SK-N-SH treated with all-trans-retinoic acid at 6 μM for 48 hours (cell line): Measurements from ENCODE around the gene BTAF1.

ENCODE experiments used
- ATAC-seq: fragments of 200-7000 bp; cut with Tn5 transposase; 3 replicates; pipeline ENCODE4 v1.9.1; 2020; ENCODE audit warnings: mild to moderate bottlenecking, moderate library complexity
- ARNTL ChIP-seq: fragments of 450-650 bp; formaldehyde crosslinking; IDR thresholded peaks from 2 replicates; pipeline ENCODE4 v1.5.0; 2020; ENCODE audit warnings: low read depth, mild to moderate bottlenecking, moderate library complexity, borderline replicate concordance
- BACH2 ChIP-seq: fragments of 250-450 bp; sonication (Bioruptor Pico); IDR thresholded peaks from 2 replicates; pipeline ENCODE4 v1.9.0; 2021; ENCODE audit warnings: mild to moderate bottlenecking, borderline replicate concordance
- ESRRG ChIP-seq: fragments of 250-450 bp; sonication (Bioruptor Pico); IDR thresholded peaks from 2 replicates; pipeline ENCODE4 v1.6.1; 2021; ENCODE audit warnings: mild to moderate bottlenecking
- GLIS3 ChIP-seq: fragments of 250-450 bp; sonication (Bioruptor Pico); IDR thresholded peaks from 2 replicates; pipeline ENCODE4 v1.5.0; 2020; ENCODE audit warnings: mild to moderate bottlenecking, moderate library complexity
- OSR1 ChIP-seq: fragments of 250-450 bp; sonication (Bioruptor Pico); IDR thresholded peaks from 2 replicates; pipeline ENCODE4 v1.8.0; 2022; ENCODE audit warnings: moderate library complexity, mild to moderate bottlenecking, inconsistent platforms
- PPARA ChIP-seq: fragments of 250-450 bp; sonication (Bioruptor Pico); IDR thresholded peaks from 2 replicates; pipeline ENCODE4 v1.5.0; 2020; ENCODE audit warnings: mild to moderate bottlenecking, borderline replicate concordance
- RARB ChIP-seq: fragments of 250-450 bp; sonication (Bioruptor Pico); IDR thresholded peaks from 2 replicates; pipeline ENCODE4 v1.8.0; 2021; ENCODE audit warnings: mild to moderate bottlenecking, moderate library complexity
- SNAI2 ChIP-seq: fragments of 250-450 bp; sonication (Bioruptor Pico); IDR thresholded peaks from 2 replicates; pipeline ENCODE4 v1.5.0; 2020; ENCODE audit warnings: mild to moderate bottlenecking, moderate library complexity
- TCF4 ChIP-seq: fragments of 250-450 bp; sonication (Bioruptor Pico); IDR thresholded peaks from 2 replicates; pipeline ENCODE4 v1.8.0; 2021; ENCODE audit warnings: mild to moderate bottlenecking, moderate library complexity, borderline replicate concordance
- TOX ChIP-seq: fragments of 250-450 bp; sonication (Bioruptor Pico); IDR thresholded peaks from 2 replicates; pipeline ENCODE4 v1.8.0; 2021; ENCODE audit warnings: mild to moderate bottlenecking, moderate library complexity, borderline replicate concordance
- ZC3H10 ChIP-seq: fragments of 250-450 bp; sonication (Bioruptor Pico); IDR thresholded peaks from 2 replicates; pipeline ENCODE4 v1.5.1; 2021; ENCODE audit warnings: mild to moderate bottlenecking, moderate library complexity
- ZFP3 ChIP-seq: fragments of 250-450 bp; sonication (Bioruptor Pico); IDR thresholded peaks from 2 replicates; pipeline ENCODE4 v1.5.0; 2020; ENCODE audit warnings: mild to moderate bottlenecking, moderate library complexity
- ZNF565 ChIP-seq: fragments of 450-650 bp; formaldehyde crosslinking; conservative IDR thresholded peaks from 2 replicates; pipeline ENCODE4 v1.5.0; 2020; ENCODE audit warnings: low read depth, mild to moderate bottlenecking, moderate library complexity
- ZNF70 ChIP-seq: fragments of 450-650 bp; formaldehyde crosslinking; IDR thresholded peaks from 2 replicates; pipeline ENCODE4 v1.5.0; 2020; ENCODE audit warnings: mild to moderate bottlenecking, moderate library complexity
- ZNF8 ChIP-seq: fragments of 450-650 bp; formaldehyde crosslinking; IDR thresholded peaks from 2 replicates; pipeline ENCODE4 v1.5.0; 2020; ENCODE audit warnings: mild to moderate bottlenecking, moderate library complexity
- TF ChIP-seq, protein P1 (sequence below): fragments of 250-450 bp; sonication (Bioruptor Pico); IDR thresholded peaks from 2 replicates; pipeline ENCODE4 v1.5.1; 2020; ENCODE audit warnings: low read depth, mild to moderate bottlenecking, moderate library complexity
- TF ChIP-seq, protein P2 (sequence below): fragments of 250-450 bp; sonication (Bioruptor Pico); IDR thresholded peaks from 2 replicates; pipeline ENCODE4 v1.8.0; 2020; ENCODE audit warnings: mild to moderate bottlenecking, moderate library complexity, borderline replicate concordance
- TF ChIP-seq, protein P3 (sequence below): fragments of 250-450 bp; sonication (Bioruptor Pico); IDR thresholded peaks from 2 replicates; pipeline ENCODE4 v1.5.0; 2020; ENCODE audit warnings: mild to moderate bottlenecking, moderate library complexity

The BTAF1 gene

DNA sequence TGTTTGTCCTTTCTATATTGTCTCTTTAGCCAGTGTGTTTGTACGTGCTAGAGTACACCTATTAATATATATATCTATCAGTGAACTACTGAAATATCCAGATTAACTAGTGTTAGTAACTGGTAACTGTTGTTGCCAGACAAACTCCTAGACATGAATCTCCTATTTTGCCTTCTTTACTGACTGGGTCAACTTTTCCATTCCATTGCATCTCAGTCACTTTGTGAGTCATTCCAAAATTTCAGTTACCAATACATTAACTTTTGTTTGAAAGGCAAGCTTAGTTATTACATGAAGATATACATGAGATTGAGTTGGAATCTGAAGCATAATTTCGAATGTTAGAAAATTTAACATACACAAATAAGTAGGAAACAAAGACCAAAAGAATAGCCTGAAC lies 51.4 kb downstream of the BTAF1 start (continued):
- TF ChIP-seq ZNF8 = no peak
- TF ChIP-seq SNAI2 (CRISPR knock-in tag) = no peak

DNA sequence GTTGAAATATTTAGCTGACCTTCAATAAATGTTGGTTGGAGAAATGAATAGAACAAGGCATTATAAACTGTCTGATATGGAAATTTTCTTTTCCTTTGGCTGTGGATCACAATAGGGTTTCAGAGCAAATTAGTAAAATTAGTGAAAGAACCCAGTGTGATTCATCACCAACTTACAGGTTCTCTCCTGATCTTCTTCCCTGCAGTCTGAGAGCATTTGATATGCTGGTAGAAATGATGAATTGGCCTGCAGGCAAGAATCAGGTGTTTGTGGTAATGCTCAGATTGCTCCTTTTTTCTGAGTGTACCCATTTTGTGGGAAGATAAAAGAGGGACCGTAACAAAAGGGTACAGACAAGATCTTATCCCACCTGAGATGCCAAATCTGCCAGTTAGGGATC lies 51.9 kb downstream of the BTAF1 start:
- no peak for ATAC-seq

DNA sequence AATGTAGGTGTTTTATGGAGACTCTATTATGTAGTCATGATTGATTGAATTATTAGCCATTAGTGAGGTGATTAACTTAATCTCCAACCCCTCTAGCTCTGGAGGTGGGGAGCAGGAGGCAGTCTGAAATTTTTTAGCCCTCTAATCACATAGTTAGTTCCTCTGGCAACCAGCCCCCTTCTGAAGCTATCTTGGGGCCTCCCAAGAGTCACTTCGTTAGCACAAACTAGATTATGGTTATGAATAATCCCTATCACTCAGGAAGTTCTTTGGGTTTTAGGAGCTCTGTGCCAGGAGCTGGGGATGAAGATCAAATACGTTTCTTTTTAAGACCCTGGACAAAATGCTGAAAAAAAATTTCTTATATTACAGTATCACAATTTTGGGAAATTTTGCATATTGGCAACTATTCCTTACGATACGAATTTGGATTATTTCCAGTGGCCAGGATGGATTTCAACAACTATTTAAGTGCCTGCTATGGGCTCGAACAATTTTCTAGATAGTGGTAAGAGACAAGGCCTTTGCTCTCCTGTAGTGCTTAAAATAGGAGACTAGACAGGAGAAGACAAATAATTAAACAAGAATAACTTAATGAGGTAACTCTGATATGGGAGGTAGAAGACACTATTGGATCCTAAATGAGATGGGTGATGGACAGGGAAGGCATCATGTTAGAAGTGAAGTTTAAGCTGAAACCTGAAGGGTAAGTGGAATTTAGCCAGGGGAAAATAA lies 52.9 kb downstream of the BTAF1 start:
- TF ChIP-seq, protein P1, sequence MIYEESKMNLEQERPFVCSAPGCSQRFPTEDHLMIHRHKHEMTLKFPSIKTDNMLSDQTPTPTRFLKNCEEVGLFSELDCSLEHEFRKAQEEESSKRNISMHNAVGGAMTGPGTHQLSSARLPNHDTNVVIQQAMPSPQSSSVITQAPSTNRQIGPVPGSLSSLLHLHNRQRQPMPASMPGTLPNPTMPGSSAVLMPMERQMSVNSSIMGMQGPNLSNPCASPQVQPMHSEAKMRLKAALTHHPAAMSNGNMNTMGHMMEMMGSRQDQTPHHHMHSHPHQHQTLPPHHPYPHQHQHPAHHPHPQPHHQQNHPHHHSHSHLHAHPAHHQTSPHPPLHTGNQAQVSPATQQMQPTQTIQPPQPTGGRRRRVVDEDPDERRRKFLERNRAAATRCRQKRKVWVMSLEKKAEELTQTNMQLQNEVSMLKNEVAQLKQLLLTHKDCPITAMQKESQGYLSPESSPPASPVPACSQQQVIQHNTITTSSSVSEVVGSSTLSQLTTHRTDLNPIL (CRISPR knock-in tag) = no peak
- no peak for TF ChIP-seq PPARA (CRISPR knock-in tag)
- TF ChIP-seq ZFP3 (CRISPR knock-in tag) = no peak
- TF ChIP-seq GLIS3 (CRISPR knock-in tag) = no peak
- TF ChIP-seq ZNF565 (CRISPR knock-in tag) = no peak
- TF ChIP-seq RARB (CRISPR knock-in tag) = no peak
- no peak for TF ChIP-seq TOX (CRISPR knock-in tag)
- TF ChIP-seq, protein P2, sequence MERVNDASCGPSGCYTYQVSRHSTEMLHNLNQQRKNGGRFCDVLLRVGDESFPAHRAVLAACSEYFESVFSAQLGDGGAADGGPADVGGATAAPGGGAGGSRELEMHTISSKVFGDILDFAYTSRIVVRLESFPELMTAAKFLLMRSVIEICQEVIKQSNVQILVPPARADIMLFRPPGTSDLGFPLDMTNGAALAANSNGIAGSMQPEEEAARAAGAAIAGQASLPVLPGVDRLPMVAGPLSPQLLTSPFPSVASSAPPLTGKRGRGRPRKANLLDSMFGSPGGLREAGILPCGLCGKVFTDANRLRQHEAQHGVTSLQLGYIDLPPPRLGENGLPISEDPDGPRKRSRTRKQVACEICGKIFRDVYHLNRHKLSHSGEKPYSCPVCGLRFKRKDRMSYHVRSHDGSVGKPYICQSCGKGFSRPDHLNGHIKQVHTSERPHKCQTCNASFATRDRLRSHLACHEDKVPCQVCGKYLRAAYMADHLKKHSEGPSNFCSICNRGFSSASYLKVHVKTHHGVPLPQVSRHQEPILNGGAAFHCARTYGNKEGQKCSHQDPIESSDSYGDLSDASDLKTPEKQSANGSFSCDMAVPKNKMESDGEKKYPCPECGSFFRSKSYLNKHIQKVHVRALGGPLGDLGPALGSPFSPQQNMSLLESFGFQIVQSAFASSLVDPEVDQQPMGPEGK (CRISPR knock-in tag) = no peak
- no peak for TF ChIP-seq BACH2 (CRISPR knock-in tag)
- ATAC-seq = no peak

More for the DNA sequence above, 51.9 kb downstream of the BTAF1 start:
- TF ChIP-seq GLIS3 (CRISPR knock-in tag) (no peak), TCF4 (no peak), ZFP3 (CRISPR knock-in tag) (no peak), TOX (CRISPR knock-in tag) (no peak), ZC3H10 (CRISPR knock-in tag) (no peak), OSR1 (no peak), PPARA (CRISPR knock-in tag) (no peak), ZNF70 (no peak), ZNF565 (CRISPR knock-in tag) (no peak)
- TF ChIP-seq, protein P2 (CRISPR knock-in tag) = no peak
- TF ChIP-seq, protein P1 (CRISPR knock-in tag) = no peak
- TF ChIP-seq, all 23 proteins: peak for 0

DNA sequence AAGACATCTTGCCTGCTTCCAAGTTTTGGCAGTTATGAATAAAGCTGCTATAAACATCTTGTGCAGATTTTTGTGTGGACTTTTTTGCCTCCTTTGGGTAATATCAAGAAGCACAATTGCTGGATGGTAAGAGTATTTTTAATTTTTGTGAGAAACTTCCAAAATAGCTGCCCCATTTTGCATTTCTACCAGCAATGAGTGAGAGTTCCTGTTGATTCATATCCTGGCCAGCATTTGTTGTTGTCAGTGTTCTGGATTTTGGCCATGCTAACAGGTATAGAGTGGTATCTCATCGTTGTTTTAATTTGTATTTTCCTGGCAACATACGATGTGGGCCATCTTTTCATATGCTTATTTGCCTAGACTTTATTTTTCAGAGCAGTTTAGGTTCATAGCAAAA lies 53.9 kb downstream of the BTAF1 start:
- TF ChIP-seq, protein P1 (CRISPR knock-in tag) = no peak
- no peak for TF ChIP-seq OSR1
- no peak for TF ChIP-seq GLIS3 (CRISPR knock-in tag)
- no peak for TF ChIP-seq BACH2 (CRISPR knock-in tag)
- TF ChIP-seq ZNF70 = no peak
- no peak for TF ChIP-seq ESRRG (CRISPR knock-in tag)
- TF ChIP-seq SNAI2 (CRISPR knock-in tag) = no peak
- no peak for TF ChIP-seq PPARA (CRISPR knock-in tag)
- no peak for TF ChIP-seq ARNTL
- TF ChIP-seq ZNF565 (CRISPR knock-in tag) = no peak
- no peak for TF ChIP-seq TCF4
- TF ChIP-seq, protein P3, sequence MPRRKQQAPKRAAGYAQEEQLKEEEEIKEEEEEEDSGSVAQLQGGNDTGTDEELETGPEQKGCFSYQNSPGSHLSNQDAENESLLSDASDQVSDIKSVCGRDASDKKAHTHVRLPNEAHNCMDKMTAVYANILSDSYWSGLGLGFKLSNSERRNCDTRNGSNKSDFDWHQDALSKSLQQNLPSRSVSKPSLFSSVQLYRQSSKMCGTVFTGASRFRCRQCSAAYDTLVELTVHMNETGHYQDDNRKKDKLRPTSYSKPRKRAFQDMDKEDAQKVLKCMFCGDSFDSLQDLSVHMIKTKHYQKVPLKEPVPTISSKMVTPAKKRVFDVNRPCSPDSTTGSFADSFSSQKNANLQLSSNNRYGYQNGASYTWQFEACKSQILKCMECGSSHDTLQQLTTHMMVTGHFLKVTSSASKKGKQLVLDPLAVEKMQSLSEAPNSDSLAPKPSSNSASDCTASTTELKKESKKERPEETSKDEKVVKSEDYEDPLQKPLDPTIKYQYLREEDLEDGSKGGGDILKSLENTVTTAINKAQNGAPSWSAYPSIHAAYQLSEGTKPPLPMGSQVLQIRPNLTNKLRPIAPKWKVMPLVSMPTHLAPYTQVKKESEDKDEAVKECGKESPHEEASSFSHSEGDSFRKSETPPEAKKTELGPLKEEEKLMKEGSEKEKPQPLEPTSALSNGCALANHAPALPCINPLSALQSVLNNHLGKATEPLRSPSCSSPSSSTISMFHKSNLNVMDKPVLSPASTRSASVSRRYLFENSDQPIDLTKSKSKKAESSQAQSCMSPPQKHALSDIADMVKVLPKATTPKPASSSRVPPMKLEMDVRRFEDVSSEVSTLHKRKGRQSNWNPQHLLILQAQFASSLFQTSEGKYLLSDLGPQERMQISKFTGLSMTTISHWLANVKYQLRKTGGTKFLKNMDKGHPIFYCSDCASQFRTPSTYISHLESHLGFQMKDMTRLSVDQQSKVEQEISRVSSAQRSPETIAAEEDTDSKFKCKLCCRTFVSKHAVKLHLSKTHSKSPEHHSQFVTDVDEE = no peak
- ATAC-seq = no peak
